ENCODE data around the gene UBFD1.

Gene UBFD1

GRCh38 chr16:23587726-23588125 is 30.2 kb downstream of the UBFD1 start:
- TF ChIP-seq CTCF (IDR thresholded peaks at IDR 0.05; ENCODE audit: insufficient read depth, missing control alignments), result no peak
- FAIRE-seq (no peak), DNase-seq (ENCODE audit: insufficient read length, low spot score) (no peak)

GRCh38 chr16:23590181-23590580 is 32.7 kb downstream of the UBFD1 start:
- FAIRE-seq, result no peak
- DNase-seq (ENCODE audit: insufficient read length, low spot score), result no peak
- TF ChIP-seq CTCF (IDR thresholded peaks at IDR 0.05; ENCODE audit: insufficient read depth, missing control alignments), result no peak

- no peak for FAIRE-seq
- DNase-seq (ENCODE audit: insufficient read length, low spot score), result no peak
- no peak for TF ChIP-seq CTCF (IDR thresholded peaks at IDR 0.05; ENCODE audit: insufficient read depth, missing control alignments)
Observed at GRCh38 chr16:23594186-23594585, 36.7 kb downstream of the UBFD1 start.

GRCh38 chr16:23595246-23595950 is 37.9 kb downstream of the UBFD1 start:
- FAIRE-seq (no peak), DNase-seq (ENCODE audit: insufficient read length, low spot score) (no peak)
- TF ChIP-seq CTCF (IDR thresholded peaks at IDR 0.05; ENCODE audit: insufficient read depth, missing control alignments), result no peak

- FAIRE-seq (no peak), DNase-seq (ENCODE audit: insufficient read length, low spot score) (peak; percentile 47)
- peak; percentile 80 for TF ChIP-seq CTCF (IDR thresholded peaks at IDR 0.05; ENCODE audit: insufficient read depth, missing control alignments)
Observed at GRCh38 chr16:23595951-23596720, 38.6 kb downstream of the UBFD1 start, which contains the start of gene NDUFAB1. Gene NDUFAB1 (minus strand): TSS chr16:23596316. CDS start chr16:23596290, 26 bp downstream.

- no peak for FAIRE-seq
- no peak for DNase-seq (ENCODE audit: insufficient read length, low spot score)
- peak; percentile 42 for TF ChIP-seq CTCF (IDR thresholded peaks at IDR 0.05; ENCODE audit: insufficient read depth, missing control alignments)
Observed at GRCh38 chr16:23597003-23597756, 39.7 kb downstream of the UBFD1 start.

Data from D721Med (cell line).